Measurements from ENCODE around the gene WSCD1. TPM values are rescaled to one million over a fixed set of nuclear protein-coding genes. Genes with fewer than 3 reads are reported as not detected.

Gene WSCD1
- total and polyA plus RNA-seq, 2 of the 4 experiments (the other 2 are of a cell fraction): 0.07 TPM; not detected in 1

GRCh38 chr17:6145946-6146345, 75.8 kb downstream of the WSCD1 start:
- H3K36me3 ChIP-seq (ENCODE audit: control insufficient read depth, insufficient read depth, low read length): no peaks in the 10 kb centered on the region
- no peak overlapping the region for H3K4ac ChIP-seq (ENCODE audit: low read depth, low read length)
- intact Hi-C loops (cut with micrococcal nuclease) (no loop called here), dilution Hi-C loops (cut with HindIII; ENCODE audit: low sequenced_read_pairs, unreplicated experiment) (no loop called here), in situ Hi-C loops (cut with MboI; ENCODE audit: low sequenced_read_pairs) (no loop called here)
- no peak overlapping the region for H2BK120ac ChIP-seq (ENCODE audit: low read depth, low read length)
- no peak overlapping the region for H2AK9ac ChIP-seq (replicated peaks; ENCODE audit: low read depth, low read length, poor library complexity)
- H3K79me1 ChIP-seq (ENCODE audit: low read depth in 1 of 2, low read length in 2 of 2): no peaks in the 10 kb centered on the region
- H4K91ac ChIP-seq (ENCODE audit: insufficient read depth, low read depth, low read length): no peak overlapping the region
- no peak overlapping the region for H3K9ac ChIP-seq (ENCODE audit: low read depth, low read length)
- H3K4me3 ChIP-seq (ENCODE audit: insufficient read depth, low read depth, low read length): no peak overlapping the region
- CTCF ChIA-PET: no interaction called here
- H3K14ac ChIP-seq (replicated peaks; ENCODE audit: low read depth, low read length): no peak overlapping the region
- no peaks in the 10 kb centered on the region for H3K4me1 ChIP-seq (ENCODE audit: control insufficient read depth, insufficient read depth, low read length)
- BruUV-seq (replicated peaks): no TSS peak
- no peak overlapping the region for H4K5ac ChIP-seq (ENCODE audit: low read depth, low read length)
- TF ChIP-seq RAD21 (IDR thresholded peaks at IDR 0.05; ENCODE audit: low read length): no peak
- TF ChIP-seq MAZ (IDR thresholded peaks at IDR 0.05; ENCODE audit: borderline replicate concordance, low read depth, low read length): no peak
- no peak overlapping the region for H3K56ac ChIP-seq (ENCODE audit: extremely low read depth, insufficient read depth, low read length)
- no peaks in the 10 kb centered on the region for H3K9me1 ChIP-seq (ENCODE audit: insufficient read depth, low read length)
- H3K27me3 ChIP-seq (ENCODE audit: control insufficient read depth, insufficient read depth, low read length): no peaks in the 10 kb centered on the region
- WGBS, 2 experiments (ENCODE audit: extremely low coverage in 2 of 2, insufficient read length in 1 of 2): no CpG with 5 or more reads among the region's 4 CpGs
- no peak overlapping the region for H3K23ac ChIP-seq (ENCODE audit: low read depth, low read length)
- H4K20me1 ChIP-seq (ENCODE audit: insufficient read depth, low read length): no peaks in the 10 kb centered on the region
- POLR2A ChIA-PET (ENCODE audit: unreplicated experiment): no interaction called here
- no peak overlapping the region for H2AK5ac ChIP-seq (ENCODE audit: low read depth, low read length)
- H3K9me3 ChIP-seq (ENCODE audit: control insufficient read depth, insufficient read depth, low read length): peaks cover 22% of the 10 kb centered on the region
- no peak overlapping the region for H2BK20ac ChIP-seq (ENCODE audit: low read depth, low read length)
- no peak overlapping the region for H3K18ac ChIP-seq (ENCODE audit: low read depth, low read length)
- H2BK5ac ChIP-seq (ENCODE audit: low read depth, low read length, poor library complexity, severe bottlenecking): no peak overlapping the region
- no peak overlapping the region for H3K4me2 ChIP-seq (ENCODE audit: low read depth, low read length)
- no peak for DNase-seq
- no peak overlapping the region for H2BK15ac ChIP-seq (ENCODE audit: low read depth, low read length)
- H3K27ac ChIP-seq (ENCODE audit: insufficient read depth, low read length): no peak overlapping the region
- ATAC-seq (ENCODE audit: low read depth): no peak
- H4K8ac ChIP-seq (ENCODE audit: low read depth in 2 of 2, low read length in 2 of 2): no peak overlapping the region
- H2AFZ ChIP-seq (replicated peaks; ENCODE audit: low read length, poor library complexity): no peak overlapping the region

Measured in IMR-90 (cell line).